SIG-M5 (cell line): ENCODE data around the gene RAD51B.
"Not testable (repeated sequence)": the region's sequence is repeated elsewhere in the genome, so short reads cannot be mapped to it uniquely, and the experiment has no call there.

Experiments used
- DNase-seq: peaks from one replicate; lab custom pipeline; 2025; lab: John Stamatoyannopoulos, UW

RAD51B gene

DNA sequence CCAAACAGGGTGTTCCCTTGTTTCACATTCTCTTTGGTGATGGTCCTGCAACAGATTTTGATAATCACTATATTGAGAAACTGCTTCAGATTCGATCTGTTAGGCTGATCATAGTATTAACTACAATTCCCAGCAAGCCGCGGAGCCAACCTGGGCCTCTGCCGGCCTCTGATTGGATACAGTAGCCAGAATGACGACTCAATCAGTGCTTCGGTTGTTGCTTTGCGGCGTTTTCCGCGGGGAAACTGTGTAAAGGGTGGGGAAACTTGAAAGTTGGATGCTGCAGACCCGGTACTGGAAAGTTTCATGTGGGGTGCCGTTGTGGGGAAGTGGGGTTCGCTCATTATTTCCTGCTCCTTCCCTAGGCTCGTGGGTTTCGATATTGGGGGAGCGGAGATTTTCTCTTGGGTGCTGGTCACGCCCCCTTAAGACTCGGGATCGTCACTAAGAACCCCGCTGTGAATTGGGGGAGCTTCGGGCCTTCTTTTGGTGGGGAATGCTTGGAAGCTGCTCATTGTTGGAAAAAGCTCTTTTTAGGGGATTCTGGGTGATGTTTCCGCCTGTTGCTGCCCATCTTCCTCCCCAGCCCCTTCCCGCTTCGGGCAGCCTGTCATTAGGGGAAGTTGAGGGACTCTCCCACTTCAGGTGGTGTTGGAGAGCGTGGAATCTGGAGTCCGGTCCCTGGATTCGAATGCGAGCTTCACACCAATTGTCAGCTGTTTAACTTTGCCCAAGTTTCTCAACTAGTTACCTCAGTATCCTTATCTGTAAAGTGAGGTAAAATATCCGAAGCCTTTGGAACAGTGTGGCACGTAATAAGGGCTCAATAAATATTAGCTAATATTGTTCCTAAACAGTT is at the start of gene RAD51B:
RAD51B (plus strand) TSS at position 217 of the 859 bp plus-strand sequence.
- DNase-seq, result peak; percentile 7

DNA sequence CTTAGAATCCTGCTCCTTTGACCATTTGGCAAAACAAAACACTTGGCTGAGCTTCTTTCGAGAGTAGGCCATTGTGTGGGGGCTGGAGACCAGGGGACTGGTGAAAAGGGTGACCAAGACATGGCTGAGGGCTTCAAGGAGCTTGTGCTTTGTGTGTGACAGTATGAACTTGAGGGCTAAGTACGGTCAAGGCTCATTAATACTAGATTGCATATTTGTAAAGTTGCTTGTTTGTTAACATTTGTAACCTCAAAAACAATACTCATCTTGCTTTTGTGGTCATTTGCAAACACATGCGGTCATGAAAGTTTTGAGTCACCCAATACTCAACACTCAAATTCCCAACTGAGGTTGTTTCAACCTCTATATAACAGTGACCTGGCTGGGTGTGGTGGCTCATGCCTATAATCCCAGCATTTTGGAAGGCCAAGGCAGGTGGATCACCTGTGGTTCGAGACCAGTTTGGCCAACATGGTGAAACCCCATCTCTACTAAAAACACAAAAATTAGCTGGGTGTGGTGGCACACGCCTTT is 45.7 kb upstream of the RAD51B start:
- DNase-seq, result no peak

DNA sequence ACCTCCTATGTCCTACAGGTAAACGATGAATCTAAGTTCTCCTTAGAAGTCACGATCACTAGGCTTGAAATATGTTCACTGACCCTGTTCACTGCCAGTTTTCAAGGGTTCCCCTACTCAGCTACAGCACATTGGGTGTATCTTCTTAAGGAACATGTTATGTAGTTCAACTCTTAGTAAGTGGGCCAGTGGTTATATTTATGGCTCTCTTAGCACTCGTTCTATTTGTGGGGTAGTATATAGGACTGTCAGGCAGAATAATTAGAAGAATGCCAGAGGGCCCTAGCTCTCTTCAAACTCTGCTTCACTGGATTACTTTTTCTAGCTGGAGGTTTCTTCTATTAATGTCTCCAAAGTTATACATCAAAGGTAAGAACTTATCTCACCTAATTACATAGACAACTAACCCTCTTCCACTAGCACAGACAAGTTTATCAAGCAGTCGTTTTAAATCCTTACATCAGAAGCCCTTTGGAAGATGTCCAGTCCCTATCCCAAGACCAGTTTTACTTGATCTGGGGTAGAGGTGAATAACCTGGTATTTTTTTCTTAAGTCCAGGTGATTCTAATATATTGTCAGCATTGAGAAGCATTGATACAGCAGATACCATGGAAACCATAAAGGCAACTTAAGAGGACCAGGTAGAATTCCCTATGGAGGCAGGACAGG is 42.8 kb upstream of the RAD51B start:
- no peak for DNase-seq

DNA sequence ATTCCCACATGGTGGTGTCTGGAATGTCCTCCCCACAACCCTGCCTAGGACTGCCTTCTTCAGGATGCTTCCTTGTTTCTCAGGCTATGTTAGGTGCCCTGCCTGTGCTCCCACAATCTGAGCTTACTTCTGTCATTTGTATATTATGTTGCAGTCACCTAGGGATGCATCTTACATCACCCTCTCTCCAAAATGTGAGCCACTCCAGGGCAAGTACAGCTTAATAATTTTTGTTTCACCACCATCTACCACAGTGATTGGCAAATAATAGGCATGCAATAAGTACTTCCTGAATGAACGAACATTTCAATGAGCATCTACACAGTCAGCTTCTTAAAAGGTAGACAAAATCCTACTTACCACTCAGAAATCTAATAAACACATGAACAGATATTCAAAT is 40.8 kb upstream of the RAD51B start:
- no peak for DNase-seq

DNA sequence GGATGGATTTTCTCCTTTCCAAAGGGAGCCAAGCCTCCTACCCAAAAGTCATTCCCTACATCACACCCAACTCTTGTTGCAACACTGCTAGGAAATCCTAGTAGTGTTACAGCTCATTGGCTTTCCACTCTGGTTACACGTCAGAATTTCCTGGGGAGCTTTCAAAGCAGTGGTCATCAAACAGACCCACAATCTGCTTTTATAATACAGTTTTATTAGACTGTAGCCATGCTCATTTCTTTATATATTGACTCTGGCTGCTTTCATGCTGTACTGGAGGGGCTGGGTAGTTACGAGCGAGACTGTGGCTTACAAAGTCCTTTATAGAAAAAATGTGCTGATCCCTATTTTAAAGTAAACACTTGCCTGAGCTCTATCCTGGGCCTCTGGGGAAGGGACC is 37.5 kb upstream of the RAD51B start:
- DNase-seq, result no peak

DNA sequence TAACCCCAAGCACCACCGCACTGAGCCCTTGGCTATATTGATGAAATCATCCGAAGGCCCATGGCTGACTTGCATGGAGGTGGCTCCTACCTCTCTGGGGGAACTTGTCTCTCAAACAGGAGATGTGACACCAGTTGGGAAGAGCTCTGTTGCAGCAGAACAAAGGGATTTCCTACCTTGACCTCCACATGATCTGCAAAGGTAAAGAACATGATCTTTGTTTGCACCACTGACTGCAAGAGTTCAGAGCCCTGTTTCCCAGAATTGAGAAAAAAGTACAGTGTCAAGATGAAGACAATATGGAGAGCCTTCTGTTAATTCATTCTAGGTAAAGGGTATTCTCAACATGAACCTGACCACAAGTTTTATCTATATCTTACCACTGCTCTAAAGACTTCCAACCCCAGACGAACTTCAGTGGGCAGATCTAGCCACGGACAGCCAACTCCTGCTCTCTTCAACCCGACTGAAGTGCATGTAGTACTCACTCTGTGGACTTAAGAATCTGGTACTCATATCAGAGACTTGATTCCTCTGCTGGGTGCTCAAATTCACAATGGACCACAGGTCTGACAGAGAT is 35.2 kb upstream of the RAD51B start:
- no peak for DNase-seq

DNA sequence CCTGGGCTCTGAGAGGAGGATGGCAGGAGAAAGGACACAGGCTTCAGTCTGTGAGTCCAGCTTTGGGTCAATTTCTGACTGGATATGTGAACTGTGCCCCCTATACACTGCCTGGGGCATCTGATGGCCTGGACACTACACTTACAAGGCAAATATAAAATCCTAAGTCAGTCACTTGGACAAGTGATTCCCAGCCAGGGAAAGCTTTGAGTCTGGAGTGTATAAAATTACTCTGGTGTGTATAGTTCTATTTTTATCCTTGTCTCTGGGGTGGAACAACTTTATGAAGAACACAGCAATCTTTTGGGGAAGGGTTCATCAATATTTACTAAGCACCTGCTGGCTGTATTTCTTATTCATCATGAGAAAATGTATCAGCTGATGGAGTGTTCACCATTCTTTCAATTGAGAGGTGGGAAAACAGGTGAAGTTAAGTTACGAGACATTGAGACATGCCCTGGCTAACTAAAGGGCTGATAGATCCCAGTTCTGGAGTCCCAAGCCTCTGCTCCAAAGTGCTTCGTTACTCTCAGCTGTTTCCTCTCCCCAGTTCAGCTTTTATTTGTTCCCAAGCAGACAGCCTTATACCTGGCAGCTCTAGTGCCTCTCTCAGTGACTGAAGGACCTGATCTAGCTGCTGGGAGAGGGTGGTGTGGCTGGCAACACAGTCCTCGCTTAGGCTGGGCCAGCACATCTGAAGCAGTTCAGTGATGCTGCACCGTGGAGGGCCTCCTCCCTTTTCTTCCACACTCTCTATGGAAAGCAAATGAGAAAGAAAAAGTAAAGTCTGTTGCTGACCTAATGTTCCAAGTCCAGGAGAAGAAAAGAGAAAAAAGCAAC is 34.1 kb upstream of the RAD51B start:
- no peak for DNase-seq

DNA sequence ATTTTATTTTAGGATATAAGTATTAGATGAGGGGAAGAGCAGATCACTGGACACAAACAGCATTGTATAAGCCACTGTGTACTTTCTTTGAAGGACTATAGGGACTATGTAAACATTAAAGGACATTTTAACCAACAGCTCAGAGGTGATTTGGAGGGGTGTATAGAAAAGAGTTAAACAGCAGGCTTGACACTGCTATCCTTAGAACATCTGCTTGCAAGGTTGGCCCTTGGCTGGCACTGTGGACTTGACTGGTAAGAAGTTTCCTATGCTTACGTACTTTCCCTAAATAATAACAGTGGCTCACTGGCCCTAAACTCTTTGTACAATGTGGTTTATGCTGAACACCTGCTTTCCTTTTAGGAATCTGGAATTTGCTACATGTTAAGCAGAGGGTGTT is 31.9 kb upstream of the RAD51B start:
- no peak for DNase-seq

DNA sequence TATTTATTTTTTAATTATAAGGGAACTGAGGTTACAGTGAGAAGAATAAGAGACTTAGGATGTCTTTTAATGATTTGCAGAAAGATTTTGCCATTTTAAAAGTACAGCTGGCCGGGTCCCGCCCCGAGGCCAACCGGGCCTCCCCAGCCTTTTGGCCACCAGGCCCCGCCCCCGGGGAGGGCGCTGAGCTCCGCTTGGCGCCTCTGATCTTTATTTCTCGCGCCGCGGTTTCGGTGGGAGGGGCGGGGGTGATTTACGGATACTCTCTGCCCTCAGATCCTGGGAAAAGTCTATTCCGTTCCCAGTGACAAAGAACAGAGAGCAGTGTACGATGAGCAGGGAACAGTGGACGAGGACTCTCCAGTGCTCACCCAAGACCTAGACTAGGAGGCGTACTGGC is 20.8 kb upstream of the RAD51B start:
- no peak for DNase-seq

DNA sequence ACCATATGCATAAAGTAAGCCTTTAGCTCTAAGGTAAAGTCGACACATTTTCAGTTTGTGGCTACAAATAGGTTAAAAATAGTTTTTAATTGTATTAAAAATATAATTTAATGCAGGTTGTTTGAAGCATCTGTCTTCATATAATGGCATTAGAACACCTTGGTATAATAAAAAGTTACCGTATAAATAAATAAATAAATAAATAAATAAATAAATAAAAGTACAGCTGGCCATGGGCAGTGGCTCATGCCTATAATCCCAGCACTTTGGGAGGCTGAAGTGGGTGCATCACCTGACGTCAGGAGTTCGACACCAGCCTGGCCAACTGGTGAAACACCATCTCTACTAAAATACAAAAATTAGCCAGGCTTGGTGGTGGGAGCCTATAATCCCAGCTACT is 18.8 kb upstream of the RAD51B start:
- DNase-seq, result no peak

DNA sequence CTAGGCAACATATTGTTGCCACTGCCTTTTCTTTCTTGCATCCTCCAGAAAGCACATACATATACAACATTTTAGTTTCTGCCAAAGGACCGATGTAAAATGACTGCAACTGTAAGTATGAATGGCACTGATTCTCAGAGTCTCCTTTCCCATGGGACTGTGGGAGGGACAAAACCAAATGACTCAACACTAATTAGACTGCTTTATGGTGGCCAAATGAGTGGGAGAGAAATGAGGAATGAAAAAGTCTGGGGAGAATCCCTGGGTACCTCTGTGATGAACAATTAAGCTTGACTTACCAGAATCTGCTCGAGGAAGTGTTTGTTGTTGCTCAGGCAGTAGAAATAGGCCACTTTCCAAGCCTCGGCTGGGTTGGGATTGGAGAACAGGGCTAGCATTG is 13.3 kb upstream of the RAD51B start:
- DNase-seq, result no peak

DNA sequence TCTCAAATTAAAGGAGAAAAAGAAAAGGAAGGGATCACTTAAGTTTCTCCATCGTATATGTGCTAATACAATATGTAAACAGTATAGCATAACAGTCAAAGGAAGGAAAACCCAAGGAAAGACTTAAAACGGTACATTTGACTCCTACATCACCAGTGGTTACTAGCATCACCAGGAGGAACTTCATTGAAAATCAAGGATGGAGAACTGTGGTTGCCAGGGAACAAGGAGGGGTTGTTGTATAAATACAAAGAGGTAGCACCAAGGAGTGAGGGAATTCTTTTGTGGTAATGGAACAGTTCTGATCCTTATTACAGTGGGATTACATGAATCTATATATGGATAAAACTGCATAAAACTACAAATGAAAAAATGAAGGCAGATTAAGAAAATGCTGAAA is 4.8 kb upstream of the RAD51B start:
- DNase-seq, result no peak

DNA sequence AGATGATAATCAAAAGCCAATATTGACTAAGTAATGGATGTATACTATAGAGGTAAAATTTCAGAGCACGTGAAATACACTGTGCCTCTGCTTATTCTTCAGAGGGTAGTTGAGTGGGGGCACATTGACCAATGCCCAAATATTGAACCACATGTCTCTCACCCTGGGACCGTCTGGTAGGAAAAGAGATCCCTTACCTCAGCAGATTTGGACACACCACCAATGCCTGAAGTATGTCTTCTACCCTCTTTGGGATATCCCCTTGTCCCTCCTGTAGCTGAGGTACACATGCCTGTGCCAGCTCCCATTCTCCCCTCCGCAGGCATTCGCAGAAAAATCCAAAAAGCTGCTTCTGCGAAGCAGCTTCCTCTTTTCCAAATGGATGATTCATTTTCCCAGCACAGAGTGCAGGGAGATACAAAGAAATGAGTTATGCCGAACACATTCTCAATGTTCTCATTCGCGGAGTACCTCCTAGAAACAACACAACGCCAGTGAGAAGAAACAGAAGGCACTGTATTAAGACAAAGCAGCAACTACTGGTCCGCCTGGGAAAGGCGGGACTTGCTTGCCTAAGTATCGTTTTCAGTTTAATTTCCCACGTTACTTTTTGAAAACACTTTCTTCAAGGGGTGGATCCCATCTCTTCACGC is 3.9 kb upstream of the RAD51B start:
- DNase-seq, result no peak

DNA sequence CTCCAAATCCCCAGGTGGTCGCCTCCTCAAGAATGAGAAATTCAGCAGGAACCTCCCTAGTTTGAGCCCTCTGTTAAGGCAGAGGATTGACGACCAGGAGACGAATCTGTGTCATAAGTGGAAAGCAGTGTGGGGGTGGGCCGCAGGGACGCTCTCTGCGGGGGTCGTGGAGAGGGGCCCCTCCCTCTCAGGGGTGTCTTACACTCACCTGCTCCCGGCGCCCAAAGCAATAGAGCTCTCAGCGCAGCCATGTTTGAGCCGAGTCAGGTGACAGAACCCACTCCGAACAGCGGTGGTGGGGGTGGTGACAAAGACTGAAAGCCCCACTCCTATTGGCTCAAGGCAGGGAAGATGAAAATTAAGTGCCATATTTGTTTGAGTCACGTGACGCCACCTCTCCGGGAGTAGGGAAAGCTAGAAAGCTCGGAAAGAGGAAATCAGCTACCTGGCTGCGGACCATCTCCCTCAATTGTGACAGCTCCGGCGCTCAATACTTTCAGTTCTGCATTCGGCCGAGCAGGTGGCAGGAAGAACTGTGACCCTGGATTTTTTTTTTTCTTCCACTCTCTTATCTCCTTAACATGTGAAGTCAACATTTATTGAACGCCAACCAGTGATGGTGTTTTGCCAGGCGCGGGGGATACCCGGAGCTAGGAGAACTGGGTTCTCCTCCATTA is 3.1 kb upstream of the RAD51B start, which contains the start of gene ZFYVE26:
ZFYVE26 (minus strand) TSS at position 265 of the 677 bp plus-strand sequence. CDS start 627 bp downstream, outside the sequence.
- peak; percentile 75 for DNase-seq

DNA sequence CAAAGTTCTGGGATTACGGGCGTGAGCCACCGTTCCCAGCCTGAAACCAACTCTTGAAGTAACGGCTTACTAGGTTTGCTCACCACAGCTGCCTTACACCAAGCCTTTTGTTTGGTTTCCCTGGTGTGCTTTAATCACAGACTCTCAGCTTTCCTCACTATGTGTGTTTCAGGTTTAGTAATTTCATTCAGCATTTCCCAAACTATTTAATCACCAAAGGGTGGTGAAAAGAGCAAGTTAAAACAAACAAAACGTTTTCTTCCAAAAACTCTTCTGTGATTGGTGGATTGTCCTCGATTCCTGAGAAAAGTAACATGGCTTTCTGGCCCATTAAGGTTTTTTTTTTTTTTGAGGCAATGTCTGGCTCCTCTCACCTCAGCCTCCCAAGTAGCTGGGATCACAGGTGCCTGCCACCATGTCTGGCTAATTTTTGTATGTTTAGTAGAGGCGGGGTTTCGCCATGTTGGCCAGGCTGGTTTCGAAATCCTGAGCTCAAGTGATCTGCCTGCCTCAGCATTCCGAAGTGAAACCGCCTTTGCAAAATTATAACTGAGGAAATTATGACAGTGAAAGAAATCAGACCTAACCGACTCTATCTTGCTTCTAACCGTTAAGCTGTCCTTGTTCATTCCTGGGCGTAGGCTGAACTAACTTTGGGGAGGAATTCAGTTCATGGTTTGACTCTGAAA is 1.7 kb upstream of the RAD51B start:
- no peak for DNase-seq

DNA sequence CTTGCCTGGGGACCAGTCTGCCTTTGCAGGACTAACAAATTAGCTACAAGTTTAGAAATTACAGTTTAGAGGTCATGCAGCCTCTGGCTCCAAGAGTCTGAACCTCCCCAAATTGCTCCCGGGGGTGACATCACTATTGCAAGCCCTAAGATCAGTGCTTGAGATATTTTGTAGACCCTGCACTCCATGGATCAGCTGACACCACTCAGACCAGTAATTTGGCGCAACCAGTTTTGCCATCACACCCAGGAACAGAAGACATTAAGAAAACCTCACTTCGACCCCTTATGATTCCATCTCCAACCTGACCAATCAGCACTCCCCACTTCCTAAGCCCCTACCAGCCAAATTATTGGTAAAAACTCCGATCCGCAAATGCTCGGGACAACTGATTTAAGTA is 1.1 kb upstream of the RAD51B start:
- not testable (repeated sequence) for DNase-seq

DNA sequence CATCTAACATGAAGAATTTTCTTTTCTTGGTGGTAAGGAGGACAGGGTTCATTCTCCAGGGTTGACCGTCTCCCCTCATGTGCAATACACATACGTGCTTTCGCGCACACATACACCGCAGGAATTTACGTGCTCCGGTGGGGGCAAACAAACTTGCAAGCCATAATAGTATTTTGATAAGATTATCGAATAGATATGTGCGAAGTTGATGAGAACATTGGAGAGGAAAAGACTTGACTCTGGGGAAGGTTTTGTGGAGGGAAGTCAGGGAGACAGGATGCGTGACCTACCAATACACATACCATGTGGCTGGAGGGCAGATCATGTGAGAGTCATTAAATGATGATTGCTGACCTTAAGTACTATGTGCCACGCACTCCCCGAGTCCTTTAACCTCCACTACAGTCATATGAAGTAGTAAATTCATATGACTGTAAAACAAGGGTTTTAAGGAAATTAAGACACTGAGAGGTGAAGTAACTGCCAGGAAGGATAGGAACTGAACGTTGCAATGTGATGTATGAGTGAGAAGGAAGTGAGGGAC is 921 bp downstream of the RAD51B start:
- no peak for DNase-seq

DNA sequence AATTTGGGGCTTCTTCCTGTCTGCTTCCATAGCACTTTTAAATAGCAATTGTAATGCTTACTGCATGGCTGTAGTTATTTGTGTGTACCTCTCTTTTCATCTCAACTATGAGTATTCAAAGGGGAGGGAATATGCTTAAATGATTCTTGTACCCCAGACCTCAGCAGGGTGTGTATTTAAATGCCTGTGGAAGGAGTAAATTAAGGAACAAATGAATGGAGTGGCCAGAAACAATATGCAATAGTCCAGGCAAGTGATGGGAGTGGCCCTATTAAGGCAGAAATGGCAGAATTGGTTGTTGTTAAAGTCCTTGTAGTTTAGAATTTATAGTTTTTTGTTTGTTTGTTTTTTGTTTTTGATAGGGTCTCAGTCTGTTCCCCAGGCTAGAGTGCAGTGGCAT is 1.5 kb downstream of the RAD51B start:
- DNase-seq, result no peak

DNA sequence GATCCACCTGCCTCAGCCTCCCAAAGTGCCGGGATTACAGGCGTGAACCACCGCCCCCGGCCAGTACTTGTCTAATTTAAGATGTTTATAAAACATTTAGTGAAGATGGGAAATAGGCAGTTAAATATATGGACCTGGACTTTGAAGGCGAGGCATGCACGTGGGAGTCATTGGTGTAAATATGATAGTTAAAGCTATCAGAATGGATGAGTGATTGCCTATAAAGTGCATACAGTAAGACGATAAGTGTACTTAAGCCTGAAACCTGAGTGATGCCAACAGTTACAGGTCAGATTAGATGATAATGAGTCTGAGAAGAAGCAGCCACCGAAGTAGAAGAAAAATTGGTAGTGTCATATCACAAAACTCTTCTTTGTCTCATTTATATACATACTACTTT is 11.5 kb downstream of the RAD51B start:
- no peak for DNase-seq

DNA sequence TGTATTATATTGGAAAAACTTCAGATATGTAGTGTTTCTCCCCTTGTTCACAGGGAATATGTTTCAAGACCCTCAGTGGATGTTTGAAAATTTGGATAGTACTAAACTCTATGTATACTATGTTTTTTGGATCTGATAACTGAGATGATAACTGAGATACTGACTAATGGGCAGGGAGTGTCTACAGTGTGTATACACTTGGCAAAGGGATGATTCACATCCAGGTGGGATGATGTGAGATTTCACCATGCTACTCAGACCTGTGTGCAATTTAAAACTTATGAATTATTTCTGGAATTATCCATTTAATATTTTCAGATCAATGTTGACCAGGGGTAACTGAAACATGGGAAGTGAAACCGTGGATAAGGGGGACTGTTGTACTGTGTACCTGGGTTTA is 13.8 kb downstream of the RAD51B start:
- no peak for DNase-seq
